GM19463 (cell line): ENCODE measurements around the gene RERE.
"Not testable (repeated sequence)": the region's sequence is repeated elsewhere in the genome, so short reads cannot be mapped to it uniquely, and the experiment has no call there.

Source experiments
- ATAC-seq: cut with Tn5 transposase; IDR thresholded peaks from one replicate; pipeline ENCODE4 v1.9.1; 2021; ENCODE audit warnings: mild to moderate bottlenecking, moderate library complexity; ENCODE audit not compliant: unreplicated experiment

RERE gene

DNA sequence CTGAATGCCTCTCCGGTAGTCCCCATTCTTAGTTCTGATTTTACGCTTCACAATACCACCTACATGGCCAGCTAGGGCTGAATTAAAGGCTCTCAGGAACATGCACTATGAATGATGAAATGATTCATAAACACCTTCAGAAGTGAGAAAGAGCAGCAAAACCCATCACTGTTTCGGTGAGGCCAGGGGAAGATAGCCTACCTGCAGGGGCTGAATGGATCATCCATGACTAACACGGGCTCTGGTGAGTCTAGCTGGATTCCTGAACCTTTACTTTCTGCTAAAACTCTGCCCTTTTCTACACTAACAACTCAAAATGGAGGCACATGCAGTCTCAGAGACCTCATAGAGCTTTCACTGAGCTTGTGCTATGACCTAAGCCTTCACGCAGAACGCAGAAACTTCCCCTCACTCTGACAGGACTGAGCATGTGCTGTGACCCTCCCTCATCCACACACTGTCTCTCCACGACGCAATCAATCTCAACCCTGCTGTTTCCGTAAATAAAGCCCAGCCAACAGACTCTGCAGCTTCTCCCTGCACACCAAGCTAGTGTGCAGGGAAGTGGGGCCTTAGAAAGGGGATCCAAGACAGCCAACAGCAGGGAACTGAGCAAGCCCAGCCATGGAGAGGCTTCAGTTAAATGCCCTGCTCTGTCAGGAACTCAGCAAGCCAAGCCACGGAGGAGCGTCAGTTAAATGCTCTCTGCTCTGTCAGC, 291.7 kb downstream of the RERE start:
- peak; percentile 55 for ATAC-seq

DNA sequence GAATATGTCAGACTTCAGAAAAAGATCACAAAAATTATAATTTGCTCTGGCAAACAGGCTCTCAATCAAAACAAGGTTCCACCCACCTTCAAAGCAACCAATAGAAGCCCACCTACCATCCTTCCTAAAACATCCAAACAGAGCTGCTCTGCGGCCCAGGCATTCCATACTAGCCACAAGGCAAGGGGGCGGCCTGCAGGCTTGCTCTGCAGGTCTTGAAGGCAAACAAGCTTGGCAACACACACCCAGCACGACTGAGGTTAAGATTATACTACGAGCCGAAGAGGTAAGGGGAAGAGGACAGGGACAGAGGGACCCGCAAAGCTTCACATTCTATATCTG, 292.3 kb downstream of the RERE start:
- ATAC-seq = no peak

DNA sequence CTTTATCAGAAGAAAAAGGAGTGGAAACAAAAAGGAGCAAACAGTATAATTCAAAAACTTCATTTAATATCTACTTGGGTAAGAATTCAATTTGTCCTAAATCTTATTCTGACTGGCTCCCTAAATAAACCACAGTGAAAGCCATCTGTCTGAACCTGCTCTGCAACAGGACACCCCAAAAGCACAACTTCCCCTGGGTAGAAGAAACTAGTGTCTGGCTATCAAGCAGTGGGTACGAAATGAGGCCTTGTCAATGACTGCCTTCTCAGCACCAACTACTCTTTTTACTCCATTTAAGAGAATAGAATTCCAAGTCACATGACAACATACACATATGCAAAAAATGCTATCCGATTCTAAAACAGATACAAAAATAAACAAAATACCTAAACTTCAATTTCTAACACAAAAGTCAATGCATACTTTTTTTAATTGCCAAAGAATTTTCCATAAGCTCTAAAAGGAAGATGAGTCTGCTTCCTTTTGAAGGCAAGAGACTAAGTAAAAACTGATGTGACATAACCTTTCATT, 292.7 kb downstream of the RERE start:
- no peak for ATAC-seq

DNA sequence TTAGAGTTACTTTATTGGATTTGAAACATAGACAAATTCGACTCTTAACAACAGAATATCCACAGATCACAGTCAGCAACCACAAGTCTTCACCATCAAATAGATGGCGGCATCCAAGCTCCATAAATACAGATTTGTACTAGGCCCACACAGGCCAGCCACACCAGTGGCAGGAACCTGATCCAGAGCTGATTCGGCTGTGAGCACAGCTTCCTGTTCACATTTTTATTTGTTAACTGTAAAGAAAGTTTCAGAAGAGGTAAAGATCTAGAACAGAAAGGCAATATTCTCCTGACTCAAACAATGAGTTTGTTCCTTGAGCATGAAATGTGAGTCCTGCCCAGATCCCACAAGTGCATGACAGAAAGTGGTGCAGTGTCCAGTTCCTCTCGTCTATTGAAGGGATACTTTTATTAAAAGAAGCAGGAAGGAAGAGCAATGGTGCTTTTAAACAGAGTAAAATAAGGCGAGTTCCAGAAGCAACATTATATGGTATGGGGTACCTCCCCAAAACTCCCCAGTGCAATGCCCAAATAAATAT, 293.7 kb downstream of the RERE start:
- ATAC-seq = no peak

DNA sequence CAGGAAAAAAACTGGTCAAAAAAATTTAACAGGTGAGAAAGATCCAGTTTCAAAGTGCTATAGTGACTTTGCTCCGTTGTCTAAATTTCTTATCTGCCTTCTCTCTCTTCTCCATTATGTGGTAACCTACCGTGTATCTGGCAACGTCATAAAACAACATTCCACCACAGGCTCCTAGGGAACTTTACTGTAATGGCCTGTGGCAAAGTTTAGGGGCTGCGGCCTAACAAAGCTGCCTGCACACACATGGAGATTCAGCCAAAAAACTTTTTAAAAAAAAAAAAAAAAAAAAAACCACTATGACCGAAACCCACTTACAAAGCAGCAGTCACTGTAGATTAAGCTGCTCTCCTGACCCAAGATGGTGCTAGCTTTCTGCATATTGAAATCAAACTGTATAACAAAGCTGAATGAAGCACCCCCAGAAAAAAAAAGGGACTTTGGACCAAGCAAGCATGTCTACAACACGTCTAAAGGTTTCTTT, 296.9 kb downstream of the RERE start:
- ATAC-seq = no peak

DNA sequence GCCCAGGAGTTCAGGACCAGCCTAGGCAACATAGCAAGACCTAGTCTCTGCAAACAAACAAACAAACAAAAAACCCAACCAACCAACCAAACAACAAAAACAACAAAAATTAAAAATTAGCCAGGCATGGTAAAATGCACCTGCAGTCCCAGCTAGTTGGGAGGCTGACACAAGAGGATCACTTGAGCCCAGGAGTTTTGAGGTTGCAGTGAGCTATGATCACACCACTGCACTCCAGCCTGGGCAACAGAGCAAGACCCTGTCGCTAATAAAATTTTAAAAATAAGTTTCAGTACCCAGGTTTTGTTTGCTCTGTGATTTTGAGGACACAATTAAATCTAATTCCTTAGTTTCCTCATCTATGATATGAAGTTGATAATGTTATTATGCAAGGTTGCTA, 298.3 kb downstream of the RERE start:
- no peak for ATAC-seq

DNA sequence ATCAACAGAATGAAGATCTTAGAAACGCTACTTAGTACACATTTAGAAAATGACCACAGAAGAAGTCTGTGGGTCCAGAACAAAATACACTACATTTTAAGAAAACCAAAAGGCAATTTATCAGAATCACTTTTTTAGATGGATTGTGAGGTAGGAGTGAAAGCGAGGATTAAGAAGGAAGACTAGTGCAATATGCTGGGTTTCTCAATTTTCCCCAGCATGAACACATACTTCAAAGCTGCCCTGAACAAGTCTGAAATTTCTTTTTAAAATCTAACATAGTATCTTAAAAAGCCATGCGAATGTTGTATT, 299.0 kb downstream of the RERE start:
- no peak for ATAC-seq

DNA sequence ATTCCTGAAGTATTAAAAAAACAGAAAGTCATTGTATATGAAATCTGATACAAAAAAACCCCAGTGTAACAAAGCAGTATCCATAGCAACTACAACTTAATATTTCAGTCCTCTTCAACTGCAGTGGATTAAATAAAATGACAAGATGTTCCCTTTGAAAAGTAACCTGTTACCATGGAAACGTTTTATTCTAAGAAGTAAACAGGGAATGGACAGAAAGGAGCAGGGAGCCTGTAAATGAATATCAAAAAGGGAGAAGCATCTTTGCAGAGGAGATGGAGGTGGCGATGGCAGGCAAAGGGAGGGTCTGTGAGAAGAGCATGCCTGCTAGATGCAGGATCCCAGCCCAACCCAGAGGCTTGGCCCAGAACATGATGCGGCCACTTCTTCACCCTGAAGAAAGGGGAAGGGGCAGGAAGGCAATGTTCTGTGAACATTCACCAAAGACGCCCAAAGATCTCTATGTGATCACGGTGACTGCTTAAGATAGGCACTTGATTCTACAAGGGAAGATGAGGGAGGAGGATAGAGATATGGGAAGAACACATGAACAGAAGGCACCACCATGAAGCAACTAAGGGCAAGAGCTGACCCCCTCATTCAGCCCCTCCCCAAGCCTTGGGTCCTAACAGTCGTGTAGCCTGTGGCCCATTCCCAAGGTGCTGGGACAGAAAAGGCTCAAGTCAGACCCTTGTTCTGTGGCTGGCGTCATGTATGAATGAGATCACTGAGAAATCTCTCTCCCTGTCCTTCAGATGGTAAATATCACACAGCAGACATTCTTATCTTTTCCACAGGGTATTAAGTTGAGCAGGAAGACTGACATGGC, 299.6 kb downstream of the RERE start:
- no peak for ATAC-seq

DNA sequence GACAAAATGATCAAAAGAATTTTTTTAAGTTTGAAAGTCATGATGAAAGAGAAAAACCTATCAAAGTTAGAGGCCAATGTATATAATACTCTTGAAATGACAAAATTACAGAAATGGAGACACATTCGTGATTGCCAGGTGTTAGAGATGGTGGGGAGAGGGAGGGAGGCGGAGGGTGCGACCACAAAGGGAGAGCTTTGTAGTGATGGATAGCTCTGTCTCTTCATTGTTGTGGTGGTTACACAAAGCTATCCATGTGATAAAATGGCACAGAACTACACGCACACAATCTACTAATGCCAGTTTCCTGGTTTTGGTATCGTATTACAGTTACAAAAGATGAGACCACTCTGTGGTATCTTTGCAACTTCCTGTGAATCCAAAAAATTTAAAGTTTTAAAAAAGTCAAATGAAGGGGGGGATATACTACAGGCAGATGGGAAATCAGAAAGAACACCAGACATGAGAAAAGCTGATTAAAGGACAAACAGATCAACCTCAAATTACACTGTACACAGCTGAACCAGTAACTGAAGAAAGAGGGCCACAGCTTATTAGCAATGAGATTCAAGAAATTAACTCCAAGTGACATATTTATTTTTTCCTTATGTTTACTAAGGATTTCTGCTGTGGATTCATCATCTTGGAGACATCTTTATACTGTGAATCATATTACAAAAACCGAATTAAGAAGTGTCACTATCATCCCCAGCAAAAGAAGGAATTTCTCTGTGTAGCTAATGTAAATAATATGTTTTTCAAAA, 300.5 kb downstream of the RERE start:
- ATAC-seq = no peak

DNA sequence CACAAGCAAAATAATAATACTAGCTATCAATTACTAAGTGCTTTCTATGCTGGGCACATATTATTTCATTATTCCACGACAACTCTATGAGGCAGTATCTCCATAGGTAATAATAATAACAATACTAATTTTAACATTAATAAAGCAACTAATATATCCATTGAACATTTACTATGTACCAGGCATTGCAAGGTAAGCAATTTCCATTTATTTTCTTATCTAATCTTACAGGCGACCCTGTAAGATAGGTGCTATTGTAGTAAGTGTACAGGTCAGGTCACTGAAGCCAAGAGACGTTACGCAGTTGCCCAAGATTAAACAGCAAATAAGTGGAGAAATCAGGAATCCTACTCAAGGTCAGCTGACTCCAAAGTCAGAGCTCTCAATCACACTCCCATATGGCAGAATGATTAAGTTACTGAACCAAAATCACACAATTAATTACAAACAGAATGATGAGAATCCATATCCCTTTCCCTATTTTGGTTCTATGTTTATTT, 301.1 kb downstream of the RERE start:
- ATAC-seq = no peak

DNA sequence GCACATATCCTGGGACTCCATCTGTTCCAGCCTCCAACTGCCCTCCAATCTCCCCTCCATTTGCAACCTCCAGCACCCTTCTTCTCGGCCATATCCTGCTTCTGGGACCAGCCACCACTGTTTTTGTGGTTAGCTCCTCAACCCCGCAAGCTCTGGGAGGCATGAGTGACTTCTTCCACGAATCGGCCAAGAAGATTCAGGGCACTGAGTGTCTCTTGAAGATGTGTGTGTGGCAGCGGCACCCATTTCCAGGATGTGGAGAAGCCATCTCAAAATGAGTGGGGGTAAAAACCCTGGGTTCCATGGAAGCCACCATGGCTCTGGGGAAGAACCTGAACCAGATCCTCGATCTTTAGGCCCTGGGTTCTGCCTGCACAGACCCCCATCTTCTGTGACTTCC, 304.9 kb downstream of the RERE start:
- no peak for ATAC-seq

DNA sequence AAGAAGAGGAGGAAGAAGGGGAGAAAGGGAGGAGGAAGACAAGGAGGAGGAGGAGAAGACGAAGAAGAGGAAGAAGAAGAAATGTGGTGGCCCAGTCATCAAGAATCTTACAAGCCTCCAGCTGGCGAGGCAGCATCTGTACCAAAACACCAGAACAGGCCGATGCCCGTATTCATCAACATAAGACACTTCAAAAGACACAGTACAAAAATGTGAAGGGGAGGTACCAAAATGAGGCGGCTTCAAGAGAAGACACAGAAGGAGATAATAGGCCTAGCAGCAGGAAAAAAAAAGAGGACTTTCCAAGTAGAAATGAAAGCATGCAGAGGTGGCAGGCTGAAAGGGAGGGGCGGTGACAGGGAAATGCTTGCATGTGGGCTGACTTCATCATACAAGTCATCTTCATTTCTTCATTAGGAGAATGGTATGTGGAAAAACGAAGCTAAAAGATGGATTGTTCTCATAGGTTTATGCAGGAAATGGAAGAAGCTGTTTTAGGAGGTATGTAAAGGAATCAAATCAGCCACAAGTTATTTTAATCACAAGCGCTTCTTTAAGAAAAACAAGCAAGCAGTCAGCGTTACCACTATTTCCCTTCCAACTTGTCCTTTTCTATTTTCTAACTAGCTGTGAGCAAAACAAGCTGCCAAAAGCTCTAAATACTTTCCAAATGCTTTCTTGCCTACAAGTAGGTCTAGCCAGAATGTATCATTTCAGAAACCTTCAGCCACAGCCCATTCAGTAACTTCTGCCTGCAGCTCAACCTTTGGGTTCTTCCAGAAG, 307.2 kb downstream of the RERE start:
- ATAC-seq = no peak

DNA sequence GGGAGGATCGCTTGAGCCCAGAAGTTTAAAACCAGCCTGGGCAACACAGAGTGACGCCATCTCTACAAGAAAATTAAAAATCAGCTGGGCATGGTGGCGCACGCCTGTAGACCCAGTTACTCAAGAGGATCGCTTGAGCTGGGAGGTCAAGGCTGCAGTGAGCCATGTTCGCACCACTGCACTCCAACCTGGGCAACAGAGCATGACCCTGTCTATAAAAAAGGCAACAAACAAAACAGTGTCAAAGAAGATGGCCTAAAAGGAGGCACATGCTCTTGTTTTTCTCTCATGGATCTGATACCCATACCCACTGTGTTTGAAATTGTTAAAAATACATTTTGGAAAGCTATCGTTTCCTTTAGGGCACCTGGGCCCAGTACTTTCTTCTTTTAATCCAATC, 307.9 kb downstream of the RERE start:
- no peak for ATAC-seq

DNA sequence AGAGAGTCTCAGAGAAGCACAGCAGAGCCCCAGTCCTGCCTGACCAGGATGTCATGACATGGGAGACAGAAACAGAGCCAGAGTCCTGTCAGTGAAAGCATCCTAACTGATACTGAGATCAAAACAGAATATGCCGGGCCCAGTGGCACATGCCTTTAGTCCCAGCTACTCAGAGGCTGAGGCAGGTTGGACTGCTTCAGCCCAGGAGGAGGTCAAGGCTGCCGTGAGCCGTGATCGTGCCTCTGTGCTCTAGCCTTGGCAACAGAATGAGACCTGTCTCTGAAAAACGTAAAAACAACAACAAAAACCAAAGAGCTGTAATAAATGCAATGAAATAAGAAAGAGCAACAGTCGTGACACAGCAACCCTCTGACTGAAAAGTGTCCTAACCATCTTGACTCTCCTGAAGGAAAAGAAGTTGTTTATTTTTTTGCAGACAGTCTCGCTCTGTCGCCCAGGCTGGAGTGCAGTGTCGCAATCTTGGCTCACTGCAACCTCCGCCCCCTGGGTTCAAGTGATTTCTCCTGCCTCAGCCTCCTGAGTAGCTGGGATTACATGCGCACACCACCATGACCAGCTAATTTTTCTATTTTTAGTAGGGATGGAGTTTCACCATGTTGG, 310.3 kb downstream of the RERE start:
- ATAC-seq = no peak

DNA sequence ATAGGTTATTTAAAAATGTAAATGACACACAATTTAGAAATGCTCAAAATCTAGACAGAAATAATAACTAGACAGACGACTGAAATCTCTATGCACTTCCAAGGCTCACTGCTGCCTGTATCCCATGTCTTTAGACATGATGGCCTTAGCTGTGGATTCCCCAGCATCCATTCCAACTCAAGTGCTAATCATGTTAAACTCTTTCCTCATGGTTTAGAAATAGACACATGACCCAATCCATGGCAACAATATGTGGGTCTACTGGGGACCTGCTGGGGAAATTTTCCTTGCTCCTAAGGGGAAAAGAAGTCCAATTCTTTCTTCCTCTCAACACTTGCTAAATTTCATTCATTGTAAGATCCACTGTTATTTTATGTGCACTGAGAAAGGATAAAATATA, 311.0 kb downstream of the RERE start:
- ATAC-seq = no peak

DNA sequence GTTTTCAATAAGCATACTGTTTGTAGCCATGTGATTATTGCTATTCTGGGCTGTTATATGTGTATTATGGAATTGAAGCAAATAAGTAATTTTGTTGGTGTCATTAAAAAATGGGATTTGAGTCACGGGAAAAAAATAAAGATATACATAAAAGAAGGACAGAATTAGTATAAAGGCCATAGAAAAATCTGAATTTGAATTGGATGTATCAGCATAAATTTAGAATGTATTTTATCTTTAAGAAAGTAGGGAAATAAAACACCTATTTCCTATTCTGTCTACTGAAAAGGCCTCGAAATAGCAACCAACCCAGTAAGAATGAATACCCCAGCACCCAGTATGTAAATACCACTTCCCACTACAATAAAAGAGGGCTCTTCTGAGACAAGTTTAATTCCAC, 313.6 kb downstream of the RERE start:
- no peak for ATAC-seq

DNA sequence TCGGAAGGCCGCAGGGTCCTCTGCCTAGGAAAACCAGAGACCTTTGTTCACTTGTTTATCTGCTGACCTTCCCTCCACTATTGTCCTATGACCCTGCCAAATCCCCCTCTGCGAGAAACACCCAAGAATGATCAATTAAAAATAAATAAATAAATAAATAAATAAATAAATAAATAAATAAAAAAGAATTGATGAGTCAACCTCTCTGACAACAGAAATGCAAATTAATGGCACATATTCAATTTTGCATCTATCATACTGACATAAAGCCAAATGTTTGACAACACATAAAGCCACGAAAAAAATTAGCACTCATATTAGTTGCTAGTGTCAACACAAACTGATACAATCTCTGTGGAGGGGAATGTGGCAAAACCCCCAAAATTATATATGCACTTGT, 314.5 kb downstream of the RERE start:
- not testable (repeated sequence) for ATAC-seq

DNA sequence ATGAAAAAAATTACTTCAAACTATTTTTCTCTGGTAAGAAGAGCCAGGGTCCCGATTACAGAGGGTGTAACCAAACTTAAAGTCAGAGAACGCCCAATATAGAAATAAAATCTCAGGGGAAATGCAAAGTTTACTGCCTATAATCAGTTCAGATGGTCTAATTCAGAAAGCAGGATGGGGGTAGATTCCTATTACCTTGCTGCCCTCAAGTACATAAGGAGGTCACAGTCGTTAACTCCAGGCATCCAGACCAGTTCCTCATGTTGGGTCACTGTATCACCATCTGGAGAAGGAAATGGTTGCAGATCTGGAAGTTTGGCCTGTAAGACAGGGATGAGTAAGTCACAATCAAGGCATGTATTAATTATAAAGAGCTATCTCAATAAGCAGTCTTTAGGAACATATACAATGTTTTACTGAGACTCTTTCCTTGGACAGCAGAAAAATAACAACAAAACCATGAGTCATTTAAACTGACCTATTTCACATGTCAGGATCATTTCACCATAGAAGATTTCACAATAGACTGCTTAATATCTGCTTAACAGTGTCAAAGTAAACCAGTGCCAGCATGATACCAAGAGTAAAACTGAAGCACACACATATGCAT, 320.1 kb downstream of the RERE start:
- no peak for ATAC-seq

DNA sequence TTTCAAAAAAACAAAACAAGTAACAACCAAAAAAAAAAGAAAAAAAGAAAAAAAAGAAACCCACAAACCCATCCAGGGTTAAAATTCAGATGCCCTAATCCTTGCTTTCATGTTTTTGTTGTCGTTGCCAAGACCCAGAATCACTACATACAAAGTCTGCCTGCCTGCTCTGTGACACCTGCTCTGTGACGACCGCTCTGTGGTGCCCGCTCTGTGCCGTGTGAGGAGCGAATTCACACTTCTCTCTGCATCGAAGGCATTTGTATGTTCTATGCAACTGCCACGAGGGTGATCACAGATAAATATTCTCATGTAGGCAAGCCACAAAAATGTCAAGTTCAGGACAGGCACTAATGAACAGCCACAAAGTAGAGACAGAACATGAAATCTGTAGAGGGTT, 321.0 kb downstream of the RERE start:
- no peak for ATAC-seq
